Fibroblast of lung (primary cell): ENCODE measurements around the gene G6PC1.
"Not testable (repeated sequence)": the region's sequence is repeated elsewhere in the genome, so short reads cannot be mapped to it uniquely, and the experiment has no call there.

Experiments
- EZH2 ChIP-seq: IDR thresholded peaks from 2 replicates; pipeline ENCODE4 v1.5.1; 2012; ENCODE audit warnings: low read length, control low read depth, mild to moderate bottlenecking; ENCODE audit errors: missing control alignments
- TF ChIP-seq, protein P1 (sequence below), 2 donors: IDR thresholded peaks in 1 of 2; conservative IDR thresholded peaks in 1 of 2; 1 replicate in 1 of 2; 2 replicates in 1 of 2; pipeline ENCODE4 v1.5.1; 2011 to 2012; ENCODE audit warnings: low read length in 2 of 2, control low read depth in 1 of 2, inconsistent platforms in 1 of 2, low read depth in 1 of 2, mild to moderate bottlenecking in 1 of 2

DNA sequence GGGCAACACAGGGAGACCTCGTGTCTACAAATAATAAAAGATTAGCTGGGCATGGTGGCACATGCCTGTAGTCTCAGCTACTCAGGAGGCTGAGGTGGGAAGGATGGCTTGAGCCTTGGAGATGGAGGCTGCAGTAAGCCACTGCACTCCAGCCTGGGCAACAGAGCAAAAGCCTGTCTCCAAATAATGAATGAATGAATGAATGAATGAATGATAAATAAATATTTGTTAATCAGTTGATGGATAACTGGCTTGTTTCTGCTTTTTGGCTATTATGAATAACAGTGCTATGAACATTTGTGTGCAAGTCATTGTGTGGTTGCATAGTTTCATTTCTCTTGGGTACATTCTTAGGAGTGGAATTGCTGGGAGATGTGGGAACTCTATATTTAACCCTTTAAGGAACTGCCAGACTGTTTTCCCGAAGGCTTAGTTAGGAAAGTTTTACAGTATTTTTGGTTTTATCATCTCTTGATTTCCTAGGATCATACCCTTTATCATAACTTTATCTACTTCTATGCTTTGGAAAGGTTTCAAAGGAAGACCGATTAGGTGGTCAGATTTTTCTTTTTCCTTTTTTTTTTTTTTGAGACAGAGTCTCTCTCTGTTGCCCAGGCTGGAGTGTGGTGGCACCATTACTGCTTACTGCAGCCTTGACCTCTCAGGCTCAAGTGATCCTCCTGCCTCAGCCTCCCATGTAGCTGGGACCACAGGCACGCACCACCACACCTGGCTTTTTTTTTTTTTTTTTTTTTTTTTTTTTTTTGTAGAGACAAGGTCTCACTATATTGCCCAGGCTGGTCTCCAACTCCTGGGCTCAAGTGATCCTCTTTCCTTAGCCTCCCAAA lies 16.0 kb downstream of the G6PC1 start:
- TF ChIP-seq, protein P1, sequence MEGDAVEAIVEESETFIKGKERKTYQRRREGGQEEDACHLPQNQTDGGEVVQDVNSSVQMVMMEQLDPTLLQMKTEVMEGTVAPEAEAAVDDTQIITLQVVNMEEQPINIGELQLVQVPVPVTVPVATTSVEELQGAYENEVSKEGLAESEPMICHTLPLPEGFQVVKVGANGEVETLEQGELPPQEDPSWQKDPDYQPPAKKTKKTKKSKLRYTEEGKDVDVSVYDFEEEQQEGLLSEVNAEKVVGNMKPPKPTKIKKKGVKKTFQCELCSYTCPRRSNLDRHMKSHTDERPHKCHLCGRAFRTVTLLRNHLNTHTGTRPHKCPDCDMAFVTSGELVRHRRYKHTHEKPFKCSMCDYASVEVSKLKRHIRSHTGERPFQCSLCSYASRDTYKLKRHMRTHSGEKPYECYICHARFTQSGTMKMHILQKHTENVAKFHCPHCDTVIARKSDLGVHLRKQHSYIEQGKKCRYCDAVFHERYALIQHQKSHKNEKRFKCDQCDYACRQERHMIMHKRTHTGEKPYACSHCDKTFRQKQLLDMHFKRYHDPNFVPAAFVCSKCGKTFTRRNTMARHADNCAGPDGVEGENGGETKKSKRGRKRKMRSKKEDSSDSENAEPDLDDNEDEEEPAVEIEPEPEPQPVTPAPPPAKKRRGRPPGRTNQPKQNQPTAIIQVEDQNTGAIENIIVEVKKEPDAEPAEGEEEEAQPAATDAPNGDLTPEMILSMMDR (conservative IDR thresholded peaks at IDR 0.05 in 1 of 2, IDR thresholded peaks at IDR 0.05 in 1 of 2; ENCODE audit: low read depth in 1 of 2, low read length in 2 of 2) = not testable (repeated sequence)
- not testable (repeated sequence) for TF ChIP-seq EZH2
